A673 (cell line): Measurements from ENCODE around the gene SLC22A23. TPM values are rescaled to one million over a fixed set of nuclear protein-coding genes. Genes with fewer than 3 reads are reported as not detected.
A peak's percentile ranks its signal among the peaks of the same experiment; 100 is the strongest.

Experiments
- BruUV-seq: library from RNA; stranded (reverse); fragments of 400-500 nt; replicated peaks from 2 replicates; lab custom pipeline; 2021; lab: Mats Ljungman, UMichigan
- CTCF ChIA-PET: fragments of 300-600 bp; sonication (Branson Sonifier 250); formaldehyde crosslinking; loops from one replicate; lab custom pipeline; 2022; ENCODE audit warnings: antibody characterized with exemption; lab: Charles Lee
- POLR2A ChIA-PET: fragments of 300-600 bp; sonication (Branson Sonifier 250); formaldehyde crosslinking; loops from one replicate; lab custom pipeline; 2022; ENCODE audit warnings: antibody characterized with exemption; ENCODE audit not compliant: low non-redundant PET; lab: Charles Lee
- DNase-seq: peaks from one replicate; pipeline ENCODE4 v3.0.0-alpha.2; 2015; ENCODE audit warnings: low spot score
- H3K27ac ChIP-seq: fragments of 200-600 bp; sonication (generic); 2 replicates; pipeline ENCODE4 v1.5.1; 2016; ENCODE audit warnings: mixed run types, low read depth, mild to moderate bottlenecking, mixed read lengths, antibody characterized with exemption, low read length; ENCODE audit not compliant: poor library complexity, severe bottlenecking
- H3K27me3 ChIP-seq: fragments of 200-600 bp; sonication (generic); replicated peaks from 2 replicates; pipeline ENCODE4 v1.6.1; 2017; ENCODE audit warnings: mixed run types, low read depth, mild to moderate bottlenecking, mixed read lengths, antibody characterized with exemption, low read length; ENCODE audit not compliant: insufficient read depth, poor library complexity
- H3K36me3 ChIP-seq: fragments of 200-600 bp; sonication (generic); 2 replicates; pipeline ENCODE4 v1.6.1; 2016; ENCODE audit warnings: mixed run types, mild to moderate bottlenecking, mixed read lengths, antibody characterized with exemption, low read length; ENCODE audit not compliant: insufficient read depth, poor library complexity, severe bottlenecking
- H3K4me1 ChIP-seq: fragments of 200-600 bp; sonication (generic); 2 replicates; pipeline ENCODE4 v1.6.1; 2017; ENCODE audit warnings: mixed run types, mild to moderate bottlenecking, mixed read lengths, antibody characterized with exemption, low read length; ENCODE audit not compliant: insufficient read depth, poor library complexity, severe bottlenecking
- H3K4me3 ChIP-seq: fragments of 200-600 bp; sonication (generic); 2 replicates; pipeline ENCODE4 v1.5.1; 2016; ENCODE audit warnings: low read depth, mixed run types, mild to moderate bottlenecking, mixed read lengths, low read length; ENCODE audit not compliant: poor library complexity, severe bottlenecking
- H3K9me3 ChIP-seq: fragments of 200-600 bp; sonication (generic); 2 replicates; pipeline ENCODE4 v1.6.1; 2016; ENCODE audit warnings: mixed run types, low read depth, mild to moderate bottlenecking, mixed read lengths, antibody characterized with exemption, low read length; ENCODE audit not compliant: poor library complexity, severe bottlenecking
- EZH2 ChIP-seq: fragments of 200-600 bp; sonication (generic); IDR thresholded peaks from 2 replicates; pipeline ENCODE4 v1.6.1; 2017; ENCODE audit warnings: borderline replicate concordance, low read depth, mild to moderate bottlenecking, mixed read lengths, antibody characterized with exemption, low read length; ENCODE audit not compliant: poor library complexity, severe bottlenecking
- intact Hi-C: fragments of 100-400 bp; cut with micrococcal nuclease; formaldehyde crosslinking; loops from one replicate; pipeline ENCODE4 v1.10.0; 2022; ENCODE audit not compliant: unreplicated experiment
- total RNA-seq: library from RNA; stranded (reverse); gene quantifications from 2 replicates; pipeline ENCODE4 v1.2.3, GENCODE V29; 2021
- TF ChIP-seq, protein P1 (sequence below): fragments of 300-800, 200-600 bp; sonication (generic); conservative IDR thresholded peaks from 2 replicates; pipeline ENCODE4 v1.5.1; 2017; ENCODE audit warnings: low read depth, mild to moderate bottlenecking, antibody characterized with exemption, low read length, moderate library complexity, mixed read lengths

The SLC22A23 gene
- total RNA-seq, 1 experiment from 2014 or later: 6.2 TPM

DNA sequence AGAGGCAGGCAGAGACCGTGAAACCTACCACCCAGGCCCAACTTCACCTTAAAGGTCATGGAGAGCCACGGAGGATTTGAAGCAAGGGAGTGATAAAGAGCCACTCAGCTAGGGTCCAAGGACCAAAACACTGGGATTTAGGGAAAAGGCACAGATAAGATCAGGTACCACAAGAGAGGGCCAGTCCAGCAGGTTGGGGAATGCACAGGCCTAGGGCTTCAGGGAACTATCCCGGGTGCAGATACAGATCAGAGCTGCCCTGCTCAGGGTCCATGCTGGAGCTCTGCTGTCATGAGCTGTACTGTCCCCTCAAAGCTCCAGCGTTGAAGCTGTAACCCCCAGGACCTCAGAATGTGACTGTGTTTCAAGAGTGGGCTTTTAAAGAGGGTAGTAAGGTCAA, 16.9 kb downstream of the SLC22A23 start:
- TF ChIP-seq EZH2: no peak
- TF ChIP-seq, protein P1, sequence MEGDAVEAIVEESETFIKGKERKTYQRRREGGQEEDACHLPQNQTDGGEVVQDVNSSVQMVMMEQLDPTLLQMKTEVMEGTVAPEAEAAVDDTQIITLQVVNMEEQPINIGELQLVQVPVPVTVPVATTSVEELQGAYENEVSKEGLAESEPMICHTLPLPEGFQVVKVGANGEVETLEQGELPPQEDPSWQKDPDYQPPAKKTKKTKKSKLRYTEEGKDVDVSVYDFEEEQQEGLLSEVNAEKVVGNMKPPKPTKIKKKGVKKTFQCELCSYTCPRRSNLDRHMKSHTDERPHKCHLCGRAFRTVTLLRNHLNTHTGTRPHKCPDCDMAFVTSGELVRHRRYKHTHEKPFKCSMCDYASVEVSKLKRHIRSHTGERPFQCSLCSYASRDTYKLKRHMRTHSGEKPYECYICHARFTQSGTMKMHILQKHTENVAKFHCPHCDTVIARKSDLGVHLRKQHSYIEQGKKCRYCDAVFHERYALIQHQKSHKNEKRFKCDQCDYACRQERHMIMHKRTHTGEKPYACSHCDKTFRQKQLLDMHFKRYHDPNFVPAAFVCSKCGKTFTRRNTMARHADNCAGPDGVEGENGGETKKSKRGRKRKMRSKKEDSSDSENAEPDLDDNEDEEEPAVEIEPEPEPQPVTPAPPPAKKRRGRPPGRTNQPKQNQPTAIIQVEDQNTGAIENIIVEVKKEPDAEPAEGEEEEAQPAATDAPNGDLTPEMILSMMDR: no peak
- no peak for DNase-seq
- Histone ChIP-seq H3K27ac (no peak overlapping the region), H3K4me3 (no peak overlapping the region), H3K27me3 (no peaks in the 10 kb centered on the region), H3K4me1 (peaks cover 10% of the 10 kb centered on the region), H3K36me3 (no peaks in the 10 kb centered on the region), H3K9me3 (no peaks in the 10 kb centered on the region)
- BruUV-seq: no TSS peak
- ChIA-PET CTCF (no interaction called here), POLR2A (no interaction called here)
- intact Hi-C loops: no loop called here

DNA sequence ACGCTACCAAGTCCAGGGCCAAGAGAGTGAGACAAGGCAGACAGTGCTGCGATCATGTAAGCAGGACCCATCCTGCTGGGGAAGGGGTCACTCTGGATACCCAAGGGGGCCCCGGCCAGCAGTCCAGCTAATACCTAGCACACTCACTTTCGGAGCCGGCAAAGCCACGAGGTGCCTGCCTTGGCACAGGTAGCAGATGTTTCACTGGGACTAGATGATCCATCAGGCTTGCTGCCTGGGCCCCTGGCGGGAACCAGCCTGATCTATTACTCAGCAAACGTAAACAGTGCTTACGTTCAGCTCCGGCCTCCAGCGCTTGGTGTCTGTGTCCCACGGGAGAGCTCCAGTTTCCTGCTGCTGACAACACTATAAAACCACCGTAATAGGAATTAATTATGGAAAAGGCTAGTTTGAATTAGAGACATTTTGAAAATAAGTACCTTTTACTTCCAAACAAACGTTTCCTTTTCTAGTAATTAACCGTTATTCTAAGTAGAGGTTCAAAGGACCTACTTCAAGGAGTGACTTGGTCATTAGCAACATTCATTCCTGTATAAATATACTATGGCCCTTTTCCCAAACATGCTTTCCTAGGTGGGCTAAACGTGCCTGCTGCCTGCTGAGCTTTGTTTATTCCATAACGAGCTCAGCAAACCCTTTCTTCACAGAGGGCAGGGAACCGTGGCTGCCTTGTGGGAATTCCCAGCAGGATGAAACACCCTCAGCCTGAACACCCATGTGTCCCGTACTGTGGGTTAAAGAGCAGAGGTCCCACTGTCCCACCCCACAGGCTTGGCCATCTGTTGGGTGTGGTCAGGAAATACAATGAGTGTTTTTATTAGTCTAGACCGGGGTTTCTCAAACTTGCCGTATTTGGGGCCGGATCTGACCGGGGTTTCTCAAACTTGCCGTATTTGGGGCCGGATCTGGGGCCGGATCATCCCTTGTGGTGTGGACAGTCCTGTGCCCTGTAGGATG, 18.4 kb downstream of the SLC22A23 start:
- DNase-seq: peak; percentile 81
- intact Hi-C loops: no loop called here
- ChIA-PET CTCF (no interaction called here), POLR2A (no interaction called here)
- TF ChIP-seq, protein P1: no peak
- no peak for TF ChIP-seq EZH2
- Histone ChIP-seq H3K9me3 (no peaks in the 10 kb centered on the region), H3K4me3 (no peak overlapping the region), H3K27me3 (no peaks in the 10 kb centered on the region), H3K4me1 (peaks cover 10% of the 10 kb centered on the region), H3K36me3 (no peaks in the 10 kb centered on the region), H3K27ac (peak overlapping the region; percentile 2)
- BruUV-seq: no TSS peak

DNA sequence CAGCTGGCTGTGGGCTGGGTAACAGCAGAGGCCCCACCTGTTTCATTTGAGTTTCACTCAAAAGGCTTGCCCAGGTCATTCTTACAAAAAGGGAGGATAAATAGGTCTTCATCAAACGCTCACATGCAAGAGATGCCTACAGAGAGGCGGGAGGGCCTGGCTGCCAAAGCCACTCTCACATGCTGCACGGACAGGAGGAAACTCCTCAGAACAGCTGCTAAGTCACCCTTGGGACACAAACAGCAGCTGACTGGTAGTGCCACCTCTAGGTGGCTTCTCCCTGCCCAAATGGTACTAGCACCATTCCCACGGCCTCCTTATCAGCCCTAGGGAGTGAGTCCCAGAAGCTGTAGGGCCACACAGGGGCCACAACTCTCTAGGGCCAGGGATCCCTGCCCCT, 23.8 kb downstream of the SLC22A23 start:
- Histone ChIP-seq H3K9me3 (no peaks in the 10 kb centered on the region), H3K4me1 (peaks cover 3% of the 10 kb centered on the region), H3K36me3 (no peaks in the 10 kb centered on the region), H3K4me3 (no peak overlapping the region), H3K27me3 (no peaks in the 10 kb centered on the region), H3K27ac (no peak overlapping the region)
- no TSS peak for BruUV-seq
- no peak for TF ChIP-seq EZH2
- TF ChIP-seq, protein P1: no peak
- CTCF ChIA-PET: no interaction called here
- intact Hi-C loops: no loop called here
- POLR2A ChIA-PET: no interaction called here
- no peak for DNase-seq
